Keratinocyte (primary cell): Measurements from ENCODE around the gene JAKMIP1.

Source experiments
- EZH2 ChIP-seq: IDR thresholded peaks from one replicate; pipeline ENCODE4 v1.6.1; 2012; ENCODE audit warnings: inconsistent platforms, mild to moderate bottlenecking, low read length, moderate library complexity
- TF ChIP-seq, protein P1 (sequence below), 3 experiments: IDR thresholded peaks in 1 of 3; conservative IDR thresholded peaks in 1 of 3; optimal IDR thresholded peaks in 1 of 3; 2 replicates in 2 of 3; 3 replicates in 1 of 3; pipeline versions ENCODE3 to v1.5.1; 2011; ENCODE audit warnings: low read length in 3 of 3, mild to moderate bottlenecking in 3 of 3, moderate library complexity in 2 of 3, control low read depth in 1 of 3, inconsistent platforms in 1 of 3; ENCODE audit not compliant: insufficient read depth in 2 of 3; ENCODE audit errors: extremely low read depth in 1 of 3

DNA sequence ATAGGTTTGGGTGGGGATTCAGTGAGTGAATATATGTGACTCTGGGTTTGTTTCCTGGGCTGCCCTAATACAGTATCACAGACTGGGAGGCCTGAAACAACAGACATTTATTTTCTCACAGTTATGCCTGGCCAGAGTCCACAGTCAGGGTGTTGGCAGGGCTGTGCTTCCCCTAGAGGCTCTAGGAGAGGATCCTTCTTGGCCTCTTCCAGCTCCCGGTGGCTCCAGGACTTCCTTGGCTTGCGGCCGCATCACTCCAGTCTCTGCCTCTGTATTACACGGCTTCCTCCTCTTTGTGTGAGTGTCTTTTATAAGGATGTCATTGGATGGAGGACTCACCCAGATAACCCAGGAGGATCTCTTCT is 5.2 kb upstream of the JAKMIP1 start:
- TF ChIP-seq, protein P1, sequence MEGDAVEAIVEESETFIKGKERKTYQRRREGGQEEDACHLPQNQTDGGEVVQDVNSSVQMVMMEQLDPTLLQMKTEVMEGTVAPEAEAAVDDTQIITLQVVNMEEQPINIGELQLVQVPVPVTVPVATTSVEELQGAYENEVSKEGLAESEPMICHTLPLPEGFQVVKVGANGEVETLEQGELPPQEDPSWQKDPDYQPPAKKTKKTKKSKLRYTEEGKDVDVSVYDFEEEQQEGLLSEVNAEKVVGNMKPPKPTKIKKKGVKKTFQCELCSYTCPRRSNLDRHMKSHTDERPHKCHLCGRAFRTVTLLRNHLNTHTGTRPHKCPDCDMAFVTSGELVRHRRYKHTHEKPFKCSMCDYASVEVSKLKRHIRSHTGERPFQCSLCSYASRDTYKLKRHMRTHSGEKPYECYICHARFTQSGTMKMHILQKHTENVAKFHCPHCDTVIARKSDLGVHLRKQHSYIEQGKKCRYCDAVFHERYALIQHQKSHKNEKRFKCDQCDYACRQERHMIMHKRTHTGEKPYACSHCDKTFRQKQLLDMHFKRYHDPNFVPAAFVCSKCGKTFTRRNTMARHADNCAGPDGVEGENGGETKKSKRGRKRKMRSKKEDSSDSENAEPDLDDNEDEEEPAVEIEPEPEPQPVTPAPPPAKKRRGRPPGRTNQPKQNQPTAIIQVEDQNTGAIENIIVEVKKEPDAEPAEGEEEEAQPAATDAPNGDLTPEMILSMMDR (optimal IDR thresholded peaks at IDR 0.05 in 1 of 3, IDR thresholded peaks at IDR 0.05 in 1 of 3, conservative IDR thresholded peaks at IDR 0.05 in 1 of 3; ENCODE audit: extremely low read depth in 1 of 3, insufficient read depth in 2 of 3, low read length in 3 of 3), result no peak
- TF ChIP-seq EZH2, result no peak
